ENCODE data around the gene FAM114A2.

- no peak for TF ChIP-seq EZH2 (IDR thresholded peaks at IDR 0.05)
- no peak for TF ChIP-seq POLR2AphosphoS5 (IDR thresholded peaks at IDR 0.05; ENCODE audit: borderline replicate concordance, low read depth, low read length)
Observed at GRCh38 chr5:153981905-153982605, 56.7 kb downstream of the FAM114A2 start.
